Endodermal cell (in vitro differentiated cells): Measurements from ENCODE around the gene PNO1. TPM values are rescaled to one million over a fixed set of nuclear protein-coding genes. Genes with fewer than 3 reads are reported as not detected.

Experiments used
- DNase-seq: peaks from one replicate; pipeline ENCODE4 v3.0.0-alpha.2; 2017
- H3K27ac ChIP-seq: 2 replicates; pipeline ENCODE4 v1.5.1; 2013; ENCODE audit warnings: mild to moderate bottlenecking, low read depth, low read length, moderate library complexity
- H3K27me3 ChIP-seq: 2 replicates; pipeline ENCODE4 v1.6.1; 2013; ENCODE audit warnings: mild to moderate bottlenecking, low read length, moderate library complexity; ENCODE audit not compliant: insufficient read depth, control insufficient read depth, poor library complexity, severe bottlenecking
- H3K36me3 ChIP-seq: 2 replicates; pipeline ENCODE4 v1.7.0; 2013; ENCODE audit warnings: mild to moderate bottlenecking, low read length, moderate library complexity; ENCODE audit not compliant: control insufficient read depth, insufficient read depth
- H3K4me1 ChIP-seq: one replicate; pipeline ENCODE4 v1.7.0; 2013; ENCODE audit warnings: low read length; ENCODE audit not compliant: control insufficient read depth, insufficient read depth
- H3K4me3 ChIP-seq: 2 replicates; pipeline ENCODE4 v1.5.1; 2013; ENCODE audit warnings: mild to moderate bottlenecking, low read length, moderate library complexity
- H3K9ac ChIP-seq: 2 replicates; pipeline ENCODE4 v1.6.1; 2013; ENCODE audit warnings: mild to moderate bottlenecking, low read length, moderate library complexity; ENCODE audit not compliant: poor library complexity, severe bottlenecking; ENCODE audit errors: extremely low read depth
- H3K9me3 ChIP-seq: 2 replicates; pipeline ENCODE4 v1.6.1; 2013; ENCODE audit warnings: mild to moderate bottlenecking, low read length, moderate library complexity; ENCODE audit not compliant: control insufficient read depth
- H3K27ac Mint-ChIP-seq: 2 replicates; pipeline ENCODE4 v1.8.0; 2020; ENCODE audit warnings: mixed read lengths
- H3K27me3 Mint-ChIP-seq: 2 replicates; pipeline ENCODE4 v1.8.0; 2021; ENCODE audit warnings: mild to moderate bottlenecking, mixed read lengths; ENCODE audit not compliant: insufficient read depth
- H3K36me3 Mint-ChIP-seq: 2 replicates; pipeline ENCODE4 v1.8.0; 2020; ENCODE audit warnings: low read depth, mixed read lengths
- H3K4me1 Mint-ChIP-seq: 2 replicates; pipeline ENCODE4 v1.8.0; 2020; ENCODE audit warnings: mixed read lengths
- H3K4me3 Mint-ChIP-seq: 2 replicates; pipeline ENCODE4 v1.8.0; 2020; ENCODE audit warnings: mild to moderate bottlenecking, moderate library complexity, mixed read lengths
- H3K9me3 Mint-ChIP-seq: 2 replicates; pipeline ENCODE4 v1.8.0; 2020; ENCODE audit warnings: mild to moderate bottlenecking, mixed read lengths
- CTCF ChIP-seq: fragments of 200-600 bp; sonication (generic); conservative IDR thresholded peaks from 2 replicates; pipeline ENCODE4 v1.5.0; 2021; ENCODE audit warnings: antibody characterized with exemption, mild to moderate bottlenecking
- WGBS, 2 experiments: methylation state at CpG; one replicate each; pipeline versions ENCODE4 v1.1.5 to v1.1.7; 2013; ENCODE audit warnings: missing lambda C conversion rate in 2 of 2, mixed read lengths in 1 of 2; ENCODE audit not compliant: insufficient coverage in 1 of 2, insufficient read length in 1 of 2; 5-methylcytosine and 5-hydroxymethylcytosine counted together
- total RNA-seq, 2 donors: library from RNA; stranded (reverse); fragmentation: NEBNext Ultra II Directional in 1 of 2; extraction: Animal tissue kit (Norgen Biotek cat#: 25700) in 1 of 2; gene quantifications; 2 replicates in 1 of 2; 3 replicates in 1 of 2; pipeline ENCODE4 v1.2.1, GENCODE V29; 2021

Gene PNO1
- total RNA-seq, 2 donors from 2014 or later: 16.6 to 21.3 TPM

GRCh38 chr2:68135448-68136320 lies 22.0 kb upstream of the PNO1 start:
- no peak for TF ChIP-seq CTCF

GRCh38 chr2:68141875-68142274 lies 15.8 kb upstream of the PNO1 start:
- no peak for DNase-seq
- H3K9ac ChIP-seq: no peak overlapping the region
- no peaks in the 10 kb centered on the region for H3K27me3 ChIP-seq
- Mint-ChIP-seq H3K27me3 (no peaks in the 10 kb centered on the region), H3K4me3 (no peak overlapping the region), H3K36me3 (peaks cover 30% of the 10 kb centered on the region), H3K27ac (no peak overlapping the region), H3K9me3 (no peaks in the 10 kb centered on the region), H3K4me1 (no peaks in the 10 kb centered on the region)
- WGBS, 2 experiments: 100% methylated on average over 2 of the region's 2 CpGs; no CpG with 5 or more reads in 1 of the 2 experiments
- H3K27ac ChIP-seq: no peak overlapping the region
- TF ChIP-seq CTCF: no peak
- H3K9me3 ChIP-seq: no peaks in the 10 kb centered on the region
- peaks cover 17% of the 10 kb centered on the region for H3K36me3 ChIP-seq
- no peaks in the 10 kb centered on the region for H3K4me1 ChIP-seq
- no peak overlapping the region for H3K4me3 ChIP-seq

More at GRCh38 chr2:68135448-68136320, 22.0 kb upstream of the PNO1 start:
- DNase-seq: no peak
- peaks cover 20% of the 10 kb centered on the region for H3K36me3 ChIP-seq
- Mint-ChIP-seq H3K4me1 (peaks cover 18% of the 10 kb centered on the region), H3K4me3 (no peak overlapping the region), H3K27ac (no peak overlapping the region), H3K36me3 (peaks cover 38% of the 10 kb centered on the region), H3K9me3 (no peaks in the 10 kb centered on the region), H3K27me3 (no peaks in the 10 kb centered on the region)
- H3K27me3 ChIP-seq: no peaks in the 10 kb centered on the region
- no peaks in the 10 kb centered on the region for H3K9me3 ChIP-seq
- H3K4me3 ChIP-seq: no peak overlapping the region
- H3K4me1 ChIP-seq: peaks cover 3% of the 10 kb centered on the region
- H3K27ac ChIP-seq: no peak overlapping the region
- no peak overlapping the region for H3K9ac ChIP-seq
- 82 to 94% methylated on average over 3 to 7 of the region's 7 CpGs for WGBS, 2 experiments

- Mint-ChIP-seq H3K9me3 (no peaks in the 10 kb centered on the region), H3K36me3 (peaks cover 4% of the 10 kb centered on the region), H3K27ac (no peak overlapping the region), H3K4me3 (no peak overlapping the region), H3K4me1 (peaks cover under 1% of the 10 kb centered on the region), H3K27me3 (no peaks in the 10 kb centered on the region)
- Histone ChIP-seq H3K27ac (no peak overlapping the region), H3K27me3 (no peaks in the 10 kb centered on the region), H3K9ac (no peak overlapping the region), H3K9me3 (no peaks in the 10 kb centered on the region), H3K4me1 (no peaks in the 10 kb centered on the region), H3K36me3 (no peaks in the 10 kb centered on the region), H3K4me3 (no peak overlapping the region)
- TF ChIP-seq CTCF: no peak
- no peak for DNase-seq
Measured at GRCh38 chr2:68151037-68151436, 6.7 kb upstream of the PNO1 start.
